Epithelial cell of proximal tubule (primary cell): ENCODE results near the gene ABHD16A. TPM values are rescaled to one million over a fixed set of nuclear protein-coding genes. Genes with fewer than 3 reads are reported as not detected.
A peak's percentile ranks its signal among the peaks of the same experiment; 100 is the strongest.

Experiments used
- DNase-seq: peaks from one replicate; pipeline ENCODE4 v3.0.0-alpha.2; 2011; ENCODE audit warnings: low read depth
- H3K4me3 ChIP-seq: 2 replicates; pipeline ENCODE4 v1.5.1; 2011; ENCODE audit warnings: low read depth, mild to moderate bottlenecking, low read length
- total RNA-seq: library from RNA; depleted of rRNA; stranded (reverse); fragments of >200 nt; gene quantifications from 2 replicates; pipeline ENCODE4 v1.2.3, GENCODE V29; 2015
- TF ChIP-seq, protein P1 (sequence below): conservative IDR thresholded peaks from 2 replicates; pipeline ENCODE4 v1.5.1; 2012; ENCODE audit warnings: low read depth, mild to moderate bottlenecking, low read length

ABHD16A gene
- total RNA-seq, 1 donor from 2014 or later = 25.4 TPM

DNA sequence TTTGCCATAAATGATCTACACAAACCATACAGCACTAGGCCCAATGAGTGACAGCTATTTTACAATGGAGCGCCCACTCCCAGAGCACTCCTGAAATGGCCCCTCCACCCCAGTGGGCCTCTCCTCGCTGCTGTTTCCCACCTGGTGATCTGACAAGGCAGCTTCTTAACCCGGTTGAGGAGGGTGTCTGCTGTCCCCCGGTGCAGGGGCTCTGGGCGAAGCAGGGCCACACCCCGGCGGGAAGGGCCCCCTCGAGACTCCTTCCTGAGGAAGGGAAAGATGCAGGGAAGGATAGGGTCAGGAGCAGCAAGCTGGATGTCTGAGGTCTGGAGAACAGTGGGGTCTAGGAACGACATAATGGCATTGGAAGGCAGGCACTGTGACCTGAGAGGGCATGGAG lies 10.2 kb downstream of the ABHD16A start:
- DNase-seq = no peak
- H3K4me3 ChIP-seq = no peak overlapping the region
- TF ChIP-seq, protein P1, sequence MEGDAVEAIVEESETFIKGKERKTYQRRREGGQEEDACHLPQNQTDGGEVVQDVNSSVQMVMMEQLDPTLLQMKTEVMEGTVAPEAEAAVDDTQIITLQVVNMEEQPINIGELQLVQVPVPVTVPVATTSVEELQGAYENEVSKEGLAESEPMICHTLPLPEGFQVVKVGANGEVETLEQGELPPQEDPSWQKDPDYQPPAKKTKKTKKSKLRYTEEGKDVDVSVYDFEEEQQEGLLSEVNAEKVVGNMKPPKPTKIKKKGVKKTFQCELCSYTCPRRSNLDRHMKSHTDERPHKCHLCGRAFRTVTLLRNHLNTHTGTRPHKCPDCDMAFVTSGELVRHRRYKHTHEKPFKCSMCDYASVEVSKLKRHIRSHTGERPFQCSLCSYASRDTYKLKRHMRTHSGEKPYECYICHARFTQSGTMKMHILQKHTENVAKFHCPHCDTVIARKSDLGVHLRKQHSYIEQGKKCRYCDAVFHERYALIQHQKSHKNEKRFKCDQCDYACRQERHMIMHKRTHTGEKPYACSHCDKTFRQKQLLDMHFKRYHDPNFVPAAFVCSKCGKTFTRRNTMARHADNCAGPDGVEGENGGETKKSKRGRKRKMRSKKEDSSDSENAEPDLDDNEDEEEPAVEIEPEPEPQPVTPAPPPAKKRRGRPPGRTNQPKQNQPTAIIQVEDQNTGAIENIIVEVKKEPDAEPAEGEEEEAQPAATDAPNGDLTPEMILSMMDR = no peak

DNA sequence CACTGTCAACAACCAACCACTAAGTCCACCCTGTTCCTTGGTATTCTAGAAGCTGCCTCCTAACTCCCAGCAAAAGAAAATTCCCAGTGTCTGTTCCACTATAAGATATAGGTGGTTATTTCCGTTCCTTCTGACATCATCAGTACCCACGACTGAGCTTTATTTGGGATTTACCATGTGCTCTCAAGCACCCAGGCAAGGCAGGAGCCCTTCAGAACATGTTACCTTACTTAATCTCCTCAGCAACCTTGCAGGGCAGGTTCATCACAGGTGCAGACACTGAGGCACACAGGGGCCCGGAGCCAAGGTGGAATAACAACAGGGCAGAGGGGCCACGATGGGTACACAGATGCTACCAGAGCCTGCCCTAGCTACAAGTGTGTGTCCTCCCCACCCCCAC lies 10.8 kb downstream of the ABHD16A start:
- TF ChIP-seq, protein P1 = no peak
- DNase-seq = no peak
- no peak overlapping the region for H3K4me3 ChIP-seq

DNA sequence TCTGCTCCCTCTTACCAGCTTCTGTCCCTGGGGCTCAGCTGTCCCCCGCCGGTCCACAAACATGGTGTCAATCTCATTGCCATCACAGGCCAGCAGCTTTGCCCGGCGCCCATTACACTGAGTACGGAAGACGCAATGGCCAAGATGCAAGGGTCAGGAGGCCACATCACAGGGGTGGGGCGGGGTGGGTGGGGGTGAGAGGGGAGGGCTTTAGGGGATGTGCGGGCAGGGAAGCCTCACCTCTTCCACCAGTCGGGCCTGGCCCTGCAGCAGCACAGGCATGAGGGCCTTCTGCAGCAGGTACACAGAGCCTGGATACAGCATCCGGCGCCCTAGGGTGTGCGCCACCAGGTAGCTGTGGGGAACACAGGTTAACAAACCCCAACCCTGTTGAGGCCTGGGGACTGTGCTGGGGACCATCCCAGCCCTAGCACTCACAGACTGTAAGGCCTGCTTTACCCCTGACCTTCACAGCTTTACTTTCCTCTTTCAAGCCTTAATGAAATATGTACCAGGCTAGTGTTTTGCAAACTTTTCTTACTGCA lies 11.5 kb downstream of the ABHD16A start:
- no peak overlapping the region for H3K4me3 ChIP-seq
- TF ChIP-seq, protein P1 = no peak
- DNase-seq = no peak

DNA sequence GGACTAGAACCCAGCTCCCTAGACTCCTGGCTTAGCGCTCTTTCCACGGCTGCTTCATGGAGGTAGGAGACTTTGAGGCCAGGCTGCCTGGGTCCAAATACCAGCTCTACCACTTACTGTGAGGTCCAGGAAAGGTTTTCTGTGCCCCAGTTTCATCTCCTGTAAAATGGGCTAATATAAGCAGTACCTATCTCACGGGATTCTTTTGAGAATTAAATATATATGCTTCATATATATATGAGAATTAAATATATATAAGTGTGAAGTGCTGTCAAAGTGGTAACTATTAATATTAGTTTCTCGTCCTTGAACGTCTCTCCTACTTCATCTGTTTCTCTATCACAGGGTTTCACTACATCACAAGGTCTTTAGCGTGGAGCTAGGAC lies 12.1 kb downstream of the ABHD16A start:
- DNase-seq = no peak
- H3K4me3 ChIP-seq = no peak overlapping the region
- TF ChIP-seq, protein P1 = no peak

DNA sequence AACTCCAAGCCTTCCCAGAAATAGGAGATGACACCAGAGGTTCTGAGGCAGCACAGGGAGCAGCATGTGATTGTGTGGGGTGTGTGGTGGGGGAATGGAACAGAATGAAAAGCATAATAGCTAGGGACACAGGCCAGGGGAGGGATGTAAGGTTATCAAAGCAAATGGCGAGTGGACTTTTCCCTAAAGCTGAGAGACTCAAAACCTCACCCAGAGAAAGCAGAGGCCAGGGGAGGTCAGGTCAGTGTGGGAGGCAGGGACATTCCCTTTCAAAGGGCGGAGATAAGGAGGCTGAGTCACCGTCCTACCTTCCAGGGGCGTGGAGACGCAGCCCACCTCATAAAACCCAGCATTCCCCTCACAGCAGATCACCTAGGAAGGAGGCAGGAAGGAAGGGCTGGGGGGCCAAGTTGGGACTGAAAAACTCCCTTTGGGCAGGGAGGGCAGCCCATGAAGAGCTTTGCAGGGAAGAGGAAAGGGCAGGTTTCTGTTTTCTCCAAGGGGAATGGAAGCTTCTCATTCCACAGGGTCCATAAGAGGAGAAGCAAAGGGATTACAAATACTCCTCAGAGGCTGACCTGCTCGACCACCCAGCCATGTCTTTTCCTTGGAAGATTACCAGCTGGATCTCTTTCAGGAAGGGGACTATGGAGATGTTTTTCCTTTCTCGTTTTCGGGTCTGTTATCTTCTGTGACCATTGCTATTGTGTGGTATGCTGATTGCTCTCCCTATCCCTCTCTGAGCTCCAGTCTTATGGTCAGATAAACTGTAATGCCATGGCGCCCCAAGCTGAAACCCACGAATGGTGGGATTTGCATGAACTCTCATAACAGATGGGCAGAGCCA lies 12.7 kb downstream of the ABHD16A start:
- DNase-seq = no peak
- TF ChIP-seq, protein P1 = no peak
- H3K4me3 ChIP-seq = no peak overlapping the region

DNA sequence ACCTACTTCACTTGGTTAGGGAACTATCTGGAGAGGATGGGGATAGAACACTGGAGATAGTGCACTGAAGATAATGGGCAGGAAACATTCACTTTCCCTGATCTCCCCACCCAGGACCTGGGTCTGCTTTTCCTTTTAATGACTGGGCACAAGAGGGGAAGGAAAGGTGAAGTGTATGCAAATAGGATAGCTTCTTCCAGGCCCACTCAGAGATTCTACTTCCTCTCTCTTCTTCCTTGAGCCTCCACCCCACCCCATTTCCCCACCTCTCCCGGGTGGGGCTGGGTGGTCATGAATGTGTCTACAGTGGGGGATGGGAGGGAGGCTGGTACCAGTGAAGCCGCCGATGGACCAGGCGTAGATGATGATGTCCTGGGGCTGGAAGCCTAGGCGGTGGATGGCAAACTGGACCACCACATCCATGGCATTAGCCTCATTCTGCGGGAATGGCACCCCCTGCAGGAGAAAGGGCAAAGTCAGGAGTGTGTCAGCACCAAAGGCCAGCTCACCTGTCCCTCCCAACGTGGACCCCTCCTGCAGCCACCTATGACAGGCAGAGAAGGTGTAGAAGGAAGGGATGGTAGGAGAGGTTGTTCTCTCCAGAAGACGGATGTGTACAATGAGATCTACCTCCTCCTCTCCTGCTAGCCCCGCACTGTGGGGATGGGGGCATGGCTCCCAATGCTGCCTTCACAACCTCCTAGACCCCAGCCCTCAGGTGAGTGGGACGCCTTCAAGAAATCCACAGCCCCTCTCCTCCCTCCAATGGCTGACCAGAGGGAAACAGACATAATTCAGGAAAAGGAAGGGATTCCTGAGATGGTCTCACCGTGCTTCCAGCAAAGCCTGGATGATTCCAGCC lies 13.6 kb downstream of the ABHD16A start:
- DNase-seq = no peak
- H3K4me3 ChIP-seq = no peak overlapping the region
- TF ChIP-seq, protein P1 = peak; percentile 67
